Activated B cell treated with CpG ODN at 0.5 μM for 24 hours (primary cell): Measurements from ENCODE around the gene TRIP4. TPM values are rescaled to one million over a fixed set of nuclear protein-coding genes. Genes with fewer than 3 reads are reported as not detected.

Experiments used
- ATAC-seq: fragments of 200-7000 bp; cut with Tn5 transposase; one replicate; pipeline ENCODE4 v1.10.0; 2021; ENCODE audit warnings: low read depth, mild to moderate bottlenecking, moderate library complexity
- CTCF ChIA-PET: fragments of 350-600 bp; sonication (Branson Sonifier 250); formaldehyde crosslinking; loops from one replicate; lab custom pipeline; 2021; ENCODE audit warnings: antibody characterized with exemption; lab: Charles Lee
- POLR2A ChIA-PET: fragments of 350-600 bp; sonication (Branson Sonifier 250); formaldehyde crosslinking; loops from one replicate; lab custom pipeline; 2021; ENCODE audit warnings: antibody characterized with exemption; lab: Charles Lee
- DNase-seq: peaks from one replicate; pipeline ENCODE4 v3.0.0; 2022
- H3K27ac Mint-ChIP-seq: one replicate; pipeline ENCODE4 v1.8.0; 2020; ENCODE audit warnings: mixed read lengths
- H3K27me3 Mint-ChIP-seq: one replicate; pipeline ENCODE4 v1.8.0; 2021; ENCODE audit warnings: mixed read lengths
- H3K36me3 Mint-ChIP-seq: one replicate; pipeline ENCODE4 v1.8.0; 2021; ENCODE audit warnings: low read depth, mixed read lengths
- H3K4me1 Mint-ChIP-seq: one replicate; pipeline ENCODE4 v1.8.0; 2021; ENCODE audit warnings: mixed read lengths
- H3K4me3 Mint-ChIP-seq: one replicate; pipeline ENCODE4 v1.8.0; 2020; ENCODE audit warnings: mild to moderate bottlenecking, mixed read lengths
- H3K9me3 Mint-ChIP-seq: one replicate; pipeline ENCODE4 v1.8.0; 2020; ENCODE audit warnings: mixed read lengths
- CTCF ChIP-seq: fragments of 200-600 bp; IDR thresholded peaks from one replicate; pipeline ENCODE4 v1.8.0; 2022; ENCODE audit warnings: antibody characterized with exemption, mild to moderate bottlenecking
- intact Hi-C: fragments of 100-400 bp; cut with micrococcal nuclease; formaldehyde crosslinking; loops from one replicate; pipeline ENCODE4 v1.15.1; 2024
- total RNA-seq: library from RNA; stranded (reverse); gene quantifications from 2 replicates; pipeline ENCODE4 v1.2.3, GENCODE V29; 2022

Gene TRIP4
- total RNA-seq, 1 donor from 2014 or later: 35.0 TPM

- H3K9me3 Mint-ChIP-seq: no peaks in the 10 kb centered on the region
- no peak overlapping the region for H3K4me3 Mint-ChIP-seq
- CTCF ChIA-PET: no interaction called here
- POLR2A ChIA-PET: interaction anchor here (0.6 to 1.0 kb wide), 2 partner anchors 11 to 69 kb away, joined by 4 read pairs; no protein-coding TSS in a partner anchor
- H3K27ac Mint-ChIP-seq: peak overlapping the region; percentile 8
- ATAC-seq (no peak), DNase-seq (no peak)
- peaks cover 42% of the 10 kb centered on the region for H3K36me3 Mint-ChIP-seq
- peaks cover 49% of the 10 kb centered on the region for H3K4me1 Mint-ChIP-seq
- intact Hi-C loops: loop anchor here (10.0 kb wide), 1 partner anchor 121 kb away; no protein-coding TSS in a partner anchor
- no peak for TF ChIP-seq CTCF
- no peaks in the 10 kb centered on the region for H3K27me3 Mint-ChIP-seq
Observed at GRCh38 chr15:64503640-64504039, 116.0 kb downstream of the TRIP4 start.

Other genes with a start within 250 kb of the TRIP4 start
- 41.7 and 46.2 TPM in 2 replicates for gene SNX22, start 236.1 kb upstream of the TRIP4 start, total RNA-seq
- gene PPIB, start 224.8 kb upstream of the TRIP4 start, total RNA-seq: 225 and 227 TPM in 2 replicates
- gene CSNK1G1, start 31.7 kb upstream of the TRIP4 start, total RNA-seq: 26.1 and 26.6 TPM in 2 replicates
- 2.0 and 3.9 TPM in 2 replicates for gene PCLAF, start 6.4 kb upstream of the TRIP4 start, total RNA-seq
- gene ZNF609, start 72.7 kb downstream of the TRIP4 start, total RNA-seq: 25.9 and 28.6 TPM in 2 replicates